ENCODE results near the gene MST1. TPM values are rescaled to one million over a fixed set of nuclear protein-coding genes. Genes with fewer than 3 reads are reported as not detected.
A peak's percentile ranks its signal among the peaks of the same experiment; 100 is the strongest.

The MST1 gene
- total and polyA plus RNA-seq, 9 of the 15 experiments (the other 6 are each of a cell fraction or from before 2014, with no cell fraction given), result 0.08 to 1.8 (median 0.40) TPM

GRCh38 chr3:49673121-49673714 lies 16.1 kb downstream of the MST1 start (continued):
- TF ChIP-seq CBFA2T3 (IDR thresholded peaks at IDR 0.05) (peak; percentile 28; the same call in 1 of the 2 replicates), ZNF764 (CRISPR knock-in tag; IDR thresholded peaks at IDR 0.05; ENCODE audit: low read depth) (no peak), ZNF589 (CRISPR knock-in tag; IDR thresholded peaks at IDR 0.05; ENCODE audit: low read depth) (no peak), NR3C1 (CRISPR knock-in tag; IDR thresholded peaks at IDR 0.05) (no peak), KDM1A (IDR thresholded peaks at IDR 0.05) (no peak), PHB (CRISPR knock-in tag; IDR thresholded peaks at IDR 0.05) (no peak), ZNF431 (CRISPR knock-in tag; IDR thresholded peaks at IDR 0.05) (no peak), SNRNP70 (optimal IDR thresholded peaks at IDR 0.05; ENCODE audit: low read depth, low read length) (no peak), CREBBP (IDR thresholded peaks at IDR 0.05; ENCODE audit: low read depth, low read length) (no peak), RBM15 (IDR thresholded peaks at IDR 0.05; ENCODE audit: insufficient read depth, low read length) (no peak), FOXP4 (CRISPR knock-in tag; IDR thresholded peaks at IDR 0.05; ENCODE audit: borderline replicate concordance) (peak; percentile 49; the same call in 1 of the 2 replicates), RBM25 (IDR thresholded peaks at IDR 0.05; ENCODE audit: low read depth, low read length, severe bottlenecking) (no peak), ZNF184 (CRISPR knock-in tag; IDR thresholded peaks at IDR 0.05) (no peak), ZNF165 (CRISPR knock-in tag; IDR thresholded peaks at IDR 0.05; ENCODE audit: borderline replicate concordance) (no peak), E4F1 (CRISPR knock-in tag; IDR thresholded peaks at IDR 0.05; ENCODE audit: borderline replicate concordance) (no peak), ELF2 (CRISPR knock-in tag; IDR thresholded peaks at IDR 0.05) (no peak), NFRKB (IDR thresholded peaks at IDR 0.05; ENCODE audit: low read depth) (no peak; the same call in 1 of the 2 replicates), PTRF (tag; IDR thresholded peaks at IDR 0.05) (no peak), ZNF280B (CRISPR knock-in tag; IDR thresholded peaks at IDR 0.05) (no peak), SPI1 (IDR thresholded peaks at IDR 0.05; ENCODE audit: borderline replicate concordance, low read depth, low read length) (no peak), ATF2 (CRISPR knock-in tag; IDR thresholded peaks at IDR 0.05) (no peak), ZNF324 (CRISPR knock-in tag; IDR thresholded peaks at IDR 0.05) (no peak)
